HG02943 (cell line): Measurements from ENCODE around the gene SRC.
"Not testable (repeated sequence)": the region's sequence is repeated elsewhere in the genome, so short reads cannot be mapped to it uniquely, and the experiment has no call there.

Source experiments
- ATAC-seq: cut with Tn5 transposase; IDR thresholded peaks from one replicate; pipeline ENCODE4 v1.9.1; 2021; ENCODE audit warnings: mild to moderate bottlenecking, low read depth, moderate library complexity; ENCODE audit not compliant: unreplicated experiment

Gene SRC

DNA sequence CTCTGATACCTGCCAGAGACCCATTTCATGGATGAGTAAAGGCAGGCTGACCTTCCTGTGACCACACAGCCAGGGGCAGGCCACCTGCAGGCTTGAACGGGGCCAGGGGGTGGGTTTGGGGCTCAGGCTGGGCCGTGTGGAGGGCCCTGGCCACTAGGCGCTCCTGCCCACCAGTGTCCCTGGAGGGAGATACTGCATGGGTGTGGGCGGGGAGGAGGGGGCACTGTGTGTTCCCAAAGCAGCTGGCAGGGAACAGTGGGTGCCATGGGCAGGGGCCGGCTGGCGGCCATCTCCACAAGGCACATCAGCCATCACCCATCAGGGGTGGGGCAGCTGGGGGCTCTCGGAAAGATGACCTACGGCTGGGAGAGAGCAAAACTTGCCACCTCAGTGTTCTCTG lies 15.4 kb downstream of the SRC start:
- ATAC-seq = no peak

DNA sequence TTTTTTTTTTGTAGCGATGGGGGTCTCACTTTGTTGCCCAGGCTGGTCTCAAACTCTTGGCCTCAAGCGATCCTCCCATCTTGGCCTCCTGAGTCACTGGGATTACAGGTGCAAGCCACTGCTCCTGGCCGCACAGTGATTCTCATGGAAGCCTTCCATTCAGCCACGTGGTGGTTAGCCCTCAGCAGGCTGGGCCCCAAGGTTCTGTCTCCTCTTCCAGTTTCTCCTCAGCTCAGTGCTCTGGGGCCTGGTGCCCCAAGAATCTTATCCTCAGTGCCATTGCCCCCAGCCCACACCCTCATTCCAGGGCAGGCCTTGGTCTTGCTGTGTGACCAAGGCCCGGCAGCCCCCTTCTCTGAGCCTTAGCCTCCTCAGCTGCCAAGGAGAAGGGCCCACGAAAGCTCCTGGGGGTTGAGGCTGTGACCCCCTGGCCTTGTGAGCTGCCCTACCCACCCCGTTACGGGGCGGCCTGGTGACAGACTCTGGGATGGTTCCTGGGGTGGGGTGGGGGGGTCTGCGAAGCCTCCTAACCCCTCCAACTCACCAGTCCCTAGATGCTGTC lies 16.4 kb downstream of the SRC start:
- no peak for ATAC-seq

DNA sequence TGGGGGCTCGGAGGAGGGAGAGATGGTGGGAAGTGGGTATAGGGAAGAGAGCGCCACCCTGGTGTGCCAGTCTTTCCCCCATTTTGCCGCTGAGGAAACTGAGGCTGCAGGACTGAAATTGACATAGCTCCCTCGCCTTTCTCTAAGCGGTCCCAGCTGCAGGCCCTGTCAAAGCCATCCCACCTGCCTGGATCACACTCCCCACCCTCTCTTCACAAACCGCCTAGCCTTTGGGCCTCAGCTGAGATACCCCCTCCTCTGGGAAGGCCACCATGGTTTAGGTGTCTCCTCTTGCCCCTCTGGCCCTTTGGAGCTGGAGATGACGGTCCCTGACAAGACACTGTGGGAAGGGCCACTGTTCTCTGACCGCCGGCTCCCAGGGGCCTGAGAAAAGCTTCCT lies 16.9 kb downstream of the SRC start:
- no peak for ATAC-seq

DNA sequence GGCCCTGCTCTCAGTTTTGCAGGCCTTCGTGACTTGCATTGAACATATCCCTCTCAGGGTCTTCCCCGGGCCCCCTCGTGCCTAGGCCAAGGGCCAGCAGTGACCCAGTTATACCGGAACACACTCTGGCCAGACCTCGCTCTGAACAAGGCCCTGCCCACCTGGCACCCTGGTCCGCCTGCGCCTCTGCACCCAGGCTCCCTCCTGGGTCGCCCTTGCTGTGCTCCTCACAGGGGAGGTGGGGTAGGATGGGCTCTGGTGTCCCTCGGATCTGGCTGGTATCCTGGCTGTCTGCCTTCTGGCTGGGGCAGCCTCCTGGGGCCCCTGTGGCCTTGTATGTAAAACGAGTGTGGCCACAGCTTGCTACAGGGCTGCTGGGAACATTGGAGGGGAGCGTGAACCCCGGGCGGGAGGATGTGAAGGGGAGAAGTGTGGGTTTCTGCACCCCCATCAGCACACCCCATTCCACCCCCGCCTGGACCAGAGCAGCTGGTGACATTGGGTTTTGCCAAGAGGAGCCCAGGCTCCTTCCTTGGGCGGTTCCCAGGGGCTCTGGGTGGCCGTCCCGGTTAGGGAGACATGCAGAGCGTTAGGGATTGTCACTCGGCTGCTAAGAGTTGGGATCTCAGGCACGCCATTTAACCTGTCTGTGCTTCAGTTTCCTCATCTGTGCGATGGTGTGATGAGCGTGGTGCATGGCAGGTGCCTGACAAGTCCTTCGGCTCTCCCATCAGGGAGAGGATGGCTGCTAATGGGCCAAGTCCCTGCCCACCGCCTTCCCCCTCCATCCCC lies 17.5 kb downstream of the SRC start:
- no peak for ATAC-seq

DNA sequence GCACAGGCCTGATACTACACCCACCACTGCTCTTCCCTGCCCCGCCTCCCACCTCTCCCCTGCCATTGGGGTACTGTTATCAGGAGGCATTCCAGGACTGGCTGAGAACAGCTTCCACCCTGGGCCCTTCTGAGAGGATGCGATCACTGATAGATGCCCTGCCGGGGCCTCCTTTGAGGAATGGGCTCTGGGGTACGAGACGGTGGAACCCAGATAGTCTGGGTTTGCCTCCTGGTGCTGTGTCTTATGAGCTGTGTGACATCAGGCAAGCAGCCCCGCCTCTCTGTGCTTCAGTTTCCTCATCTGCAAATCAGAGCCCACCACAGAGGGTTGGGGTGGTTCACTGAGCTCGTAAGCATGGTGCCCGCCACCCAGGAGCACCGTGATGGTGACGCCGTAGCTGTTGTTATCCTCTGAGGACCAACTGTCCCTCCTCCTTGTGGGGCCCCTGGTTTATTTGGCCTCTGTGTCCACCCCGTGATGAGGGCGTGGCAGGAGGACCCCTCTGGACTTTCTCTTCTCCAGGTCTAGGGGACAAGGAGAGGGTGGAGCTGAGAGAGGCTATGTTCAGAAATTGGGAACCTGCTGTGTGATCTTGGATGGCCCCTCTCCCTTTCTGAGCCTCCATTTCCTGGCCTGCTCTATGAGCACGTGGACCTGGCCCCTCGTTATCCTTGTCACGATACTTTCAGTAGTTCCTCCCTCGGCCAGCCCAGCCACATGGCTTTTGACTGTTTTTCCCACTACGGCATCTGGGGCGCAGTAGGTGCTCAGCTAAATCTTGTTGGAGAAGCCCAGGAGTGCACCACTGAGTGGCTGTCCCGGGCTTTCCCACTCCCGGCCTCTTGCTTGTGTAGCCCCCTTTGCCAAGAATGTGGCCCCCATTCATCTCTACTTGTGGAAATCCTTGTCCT lies 18.3 kb downstream of the SRC start:
- no peak for ATAC-seq

DNA sequence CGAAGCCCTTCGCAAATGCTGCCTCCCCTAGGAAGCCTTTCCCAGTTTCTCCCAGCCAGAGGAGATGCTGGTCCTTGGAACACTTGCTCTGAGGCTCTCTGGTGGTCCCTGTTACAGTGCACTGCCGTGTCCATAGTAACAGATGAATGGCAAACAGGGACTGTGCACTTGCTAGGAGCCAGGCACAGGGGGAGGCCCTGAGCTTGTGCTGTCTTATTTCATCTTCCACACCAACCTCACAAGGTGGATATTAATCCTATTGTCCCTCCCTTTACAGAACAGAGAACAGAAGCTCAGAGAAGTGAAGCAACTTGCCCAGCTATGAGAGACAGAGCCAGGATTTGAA lies 19.0 kb downstream of the SRC start:
- ATAC-seq = no peak

DNA sequence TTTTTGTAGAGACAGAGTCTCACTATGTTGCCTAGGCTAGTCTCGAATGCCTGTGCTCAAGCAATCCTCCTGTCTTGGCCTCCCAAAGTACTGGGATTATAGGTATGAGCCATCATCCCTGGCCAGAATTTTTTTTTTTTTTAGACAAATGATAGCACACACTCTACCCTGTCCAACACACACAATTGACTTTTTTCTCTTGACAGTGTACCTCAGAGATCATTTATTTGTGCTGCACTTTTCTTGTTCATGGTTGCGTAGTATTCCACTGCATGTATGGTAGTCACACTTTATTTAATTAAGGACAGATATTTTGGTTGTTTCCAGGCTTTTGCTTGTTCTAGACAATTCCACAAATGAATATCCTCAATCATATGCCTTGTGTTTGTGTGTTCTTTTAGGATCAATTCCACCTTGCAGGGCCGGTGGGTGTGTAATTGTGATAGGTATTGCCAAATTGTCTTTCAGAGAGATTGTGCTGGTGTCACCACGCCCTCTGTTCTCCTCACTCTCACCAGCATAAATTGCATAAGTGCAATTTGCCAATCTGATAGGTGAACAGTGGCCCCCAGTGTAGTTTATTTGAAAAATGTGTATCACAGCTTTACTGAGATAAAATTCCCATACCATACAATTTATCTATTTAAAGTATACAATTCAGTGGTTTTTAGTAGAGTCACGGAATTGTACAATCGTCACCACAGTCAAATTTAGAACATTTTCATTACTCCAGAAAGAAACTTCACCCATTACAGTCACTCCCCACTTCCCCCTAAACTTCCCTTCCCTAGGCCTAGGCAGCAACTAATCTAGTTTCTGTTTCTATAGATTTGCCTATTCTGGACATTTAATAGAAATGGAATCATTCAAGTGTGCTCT lies 20.1 kb downstream of the SRC start:
- ATAC-seq = no peak

DNA sequence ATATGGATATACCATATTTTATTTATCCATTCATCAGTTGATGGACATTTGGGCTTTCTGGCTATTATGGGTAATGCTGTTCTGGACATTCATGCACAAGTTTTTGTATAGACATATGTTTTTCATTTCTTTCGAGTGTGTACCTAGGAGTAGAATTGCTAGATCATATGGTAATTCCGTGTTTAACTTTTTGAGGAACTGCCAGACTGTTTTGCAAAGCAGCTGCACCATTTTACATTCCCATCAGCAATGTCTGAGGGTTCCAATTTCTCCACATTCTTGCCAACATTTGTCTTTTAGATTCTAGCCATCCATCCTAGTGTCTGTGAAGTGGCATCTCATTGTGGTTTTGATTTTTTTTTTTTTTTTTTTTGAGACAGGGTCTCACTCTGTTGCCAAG lies 20.8 kb downstream of the SRC start:
- no peak for ATAC-seq

DNA sequence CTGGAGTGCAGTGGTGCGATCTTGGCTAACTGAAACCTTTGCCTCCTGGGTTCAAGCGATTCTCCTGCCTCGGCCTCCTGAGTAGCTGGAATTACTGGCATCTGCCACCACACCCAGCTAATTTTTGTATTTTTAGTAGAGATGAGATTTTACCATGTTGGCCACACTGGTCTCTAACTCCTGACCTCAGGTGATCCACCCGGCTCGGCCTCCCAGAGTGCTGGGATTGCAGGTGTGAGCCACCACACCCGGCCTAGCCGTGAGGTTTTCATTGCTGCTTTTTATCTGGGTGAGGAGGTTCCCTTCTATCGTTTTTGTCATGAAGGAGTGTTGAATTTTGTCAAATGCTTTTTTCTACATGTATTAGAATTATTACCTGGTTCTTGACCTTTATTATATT lies 23.9 kb downstream of the SRC start:
- no peak for ATAC-seq

DNA sequence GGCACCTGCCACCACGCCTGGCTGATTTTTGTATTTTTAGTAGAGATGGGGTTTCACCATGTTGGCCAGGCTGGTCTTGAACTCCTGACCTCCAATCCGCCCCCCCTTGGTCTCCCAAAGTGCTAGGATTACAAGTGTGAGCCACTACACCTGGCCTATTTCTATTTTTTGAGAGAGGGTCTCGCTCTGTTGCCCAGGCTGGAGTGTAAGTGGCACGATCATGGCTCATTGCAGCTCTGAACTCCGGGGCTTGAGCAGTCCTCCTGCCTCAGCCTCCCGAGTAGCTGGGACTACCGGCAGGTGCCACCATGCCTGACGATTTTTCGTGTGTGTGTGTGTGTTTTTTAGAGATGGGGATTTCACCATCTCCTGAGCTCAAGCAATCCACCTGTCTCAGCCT lies 25.9 kb downstream of the SRC start:
- not testable (repeated sequence) for ATAC-seq

DNA sequence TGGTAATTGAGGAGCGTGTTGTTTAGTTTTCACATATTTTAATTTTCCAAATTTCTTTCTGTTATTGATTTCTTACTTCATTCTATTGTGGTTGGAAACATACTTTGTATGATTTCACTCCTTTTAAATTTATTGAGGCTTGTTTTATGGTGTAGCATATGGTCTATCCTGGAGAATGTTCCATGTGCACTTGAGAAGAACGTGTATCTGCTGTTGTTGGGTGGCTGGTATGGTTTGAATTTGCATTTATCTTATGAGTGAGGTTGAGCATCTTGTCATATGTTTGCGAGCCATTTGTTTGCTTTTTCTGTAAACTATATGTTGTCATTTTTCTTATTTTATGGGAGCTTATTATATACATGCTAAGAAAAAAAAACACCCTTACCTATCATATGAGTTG lies 26.5 kb downstream of the SRC start:
- no peak for ATAC-seq

DNA sequence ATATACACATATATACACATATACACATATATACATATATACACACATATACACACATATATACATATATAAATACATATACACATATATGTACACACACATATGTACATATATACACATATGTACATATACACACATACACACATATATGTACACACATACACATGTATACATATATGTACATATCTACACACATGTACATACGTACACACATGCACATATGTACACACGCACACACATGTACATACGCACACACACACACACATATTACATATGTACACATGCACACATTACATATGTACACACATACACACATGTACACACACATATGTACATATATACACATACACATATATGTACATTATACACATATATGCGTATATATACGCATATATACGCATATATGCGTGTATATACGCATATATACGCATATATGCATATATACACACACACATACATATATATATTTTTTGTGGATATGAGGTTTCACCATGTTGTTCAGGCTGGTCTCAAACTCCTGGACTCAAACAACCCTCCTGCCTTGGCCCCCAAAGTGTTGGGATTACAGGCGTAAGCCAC lies 27.2 kb downstream of the SRC start:
- no peak for ATAC-seq

DNA sequence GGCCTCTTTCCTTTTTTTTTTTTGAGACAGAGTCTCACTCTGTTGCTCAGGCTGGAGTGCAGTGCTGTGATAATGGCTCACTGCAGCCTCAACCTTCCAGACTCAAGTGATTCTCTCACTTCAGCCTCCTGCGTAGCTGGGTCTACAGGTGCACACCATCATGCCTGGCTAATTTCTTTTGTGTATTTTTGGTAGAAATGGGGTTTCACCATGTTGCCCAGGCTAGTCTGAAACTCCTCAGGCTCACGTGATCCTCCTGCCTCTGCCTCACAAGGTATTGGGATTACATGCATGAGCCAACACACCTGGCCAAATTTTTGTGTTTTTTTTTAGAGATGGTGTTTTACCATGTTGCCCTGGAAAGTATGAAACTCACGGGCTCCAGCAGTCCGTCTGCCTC lies 29.3 kb downstream of the SRC start:
- no peak for ATAC-seq

DNA sequence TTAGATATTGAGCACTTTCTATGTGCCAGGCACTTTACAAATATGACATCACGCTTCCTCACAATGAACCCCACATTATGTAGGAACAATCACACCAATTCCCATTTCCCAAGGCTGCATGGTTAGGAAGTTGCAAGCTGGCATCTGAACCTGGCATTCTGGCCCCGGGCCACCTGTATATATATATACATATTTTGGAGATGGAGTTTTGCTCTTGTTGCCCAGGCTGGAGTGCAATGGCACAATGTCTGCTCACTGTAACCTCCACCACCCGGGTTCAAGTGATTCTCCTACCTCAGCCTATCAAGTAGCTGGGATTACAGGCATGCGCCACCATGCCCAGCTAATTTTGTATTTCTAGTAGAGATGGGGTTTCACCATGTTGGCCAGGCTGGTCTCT lies 30.4 kb downstream of the SRC start:
- no peak for ATAC-seq

DNA sequence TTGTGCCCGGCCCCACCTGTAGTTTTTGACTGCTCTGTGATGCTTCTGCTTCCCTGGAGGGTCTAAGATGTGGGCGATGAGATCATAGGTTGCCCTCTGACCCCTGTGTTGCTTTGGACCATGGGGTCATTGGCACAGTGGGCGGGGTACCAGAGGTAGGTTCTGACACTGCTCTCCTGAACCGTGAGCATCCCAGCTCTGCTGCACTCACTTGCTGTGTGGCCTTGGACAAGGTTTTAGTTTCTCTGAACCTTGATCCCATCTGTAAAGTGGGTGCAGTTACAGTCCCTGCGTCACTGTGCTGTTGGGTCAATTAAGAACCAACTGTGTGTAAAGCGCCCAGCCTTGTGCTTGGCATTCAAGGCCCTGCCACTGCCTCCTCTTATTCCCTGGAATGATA lies 30.9 kb downstream of the SRC start:
- ATAC-seq = no peak

DNA sequence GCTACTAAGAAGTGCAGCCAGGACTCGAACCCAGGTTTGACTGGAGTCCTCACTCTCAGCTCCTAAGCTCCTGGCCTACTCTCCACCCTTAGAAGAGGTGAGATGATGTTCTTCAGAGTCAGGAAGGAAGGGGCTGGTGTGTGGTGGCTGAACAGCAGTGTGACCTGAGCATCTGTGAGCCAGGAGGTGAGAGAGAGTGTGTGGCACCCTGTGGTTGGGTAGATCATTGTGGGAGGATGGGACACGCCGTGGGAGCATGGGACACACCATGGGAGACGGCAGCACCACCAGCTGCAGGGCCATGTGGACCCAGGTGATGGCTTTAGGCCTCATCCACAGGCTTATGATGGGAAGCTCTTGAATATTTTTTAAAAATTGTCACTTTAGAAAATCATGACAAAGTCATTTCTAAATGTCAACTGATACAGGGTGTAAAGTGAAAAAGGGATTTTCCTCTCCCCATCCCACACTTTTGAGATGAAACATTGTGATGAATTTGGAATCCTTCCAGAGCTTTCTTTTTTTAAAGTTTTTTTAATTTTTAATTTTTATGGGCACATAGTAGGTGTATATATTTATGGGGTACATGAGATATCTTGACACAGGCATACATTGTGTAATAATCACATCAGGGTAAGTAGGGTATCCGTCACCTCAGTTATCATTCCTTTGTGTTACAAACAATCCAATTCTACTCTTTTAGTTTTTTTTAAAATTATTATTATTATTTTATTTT lies 31.6 kb downstream of the SRC start:
- ATAC-seq = no peak

DNA sequence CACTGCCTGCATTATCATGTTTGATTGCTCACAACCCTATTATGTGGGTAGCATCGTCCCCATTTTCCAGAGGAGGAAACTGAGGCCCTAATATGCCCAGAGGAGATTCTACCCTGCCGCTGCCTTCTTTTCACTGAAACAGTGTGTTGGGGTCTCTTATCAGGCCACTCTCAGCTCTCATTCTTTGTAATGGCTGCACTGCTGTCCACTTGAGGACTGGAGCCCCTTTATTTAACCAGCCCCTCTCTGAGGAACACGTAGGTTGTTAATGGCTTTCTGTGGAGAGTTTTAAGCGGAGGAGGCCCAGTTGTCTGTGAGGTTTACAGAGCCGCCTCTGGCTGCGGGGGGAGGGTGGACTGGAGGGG lies 32.5 kb downstream of the SRC start:
- no peak for ATAC-seq

DNA sequence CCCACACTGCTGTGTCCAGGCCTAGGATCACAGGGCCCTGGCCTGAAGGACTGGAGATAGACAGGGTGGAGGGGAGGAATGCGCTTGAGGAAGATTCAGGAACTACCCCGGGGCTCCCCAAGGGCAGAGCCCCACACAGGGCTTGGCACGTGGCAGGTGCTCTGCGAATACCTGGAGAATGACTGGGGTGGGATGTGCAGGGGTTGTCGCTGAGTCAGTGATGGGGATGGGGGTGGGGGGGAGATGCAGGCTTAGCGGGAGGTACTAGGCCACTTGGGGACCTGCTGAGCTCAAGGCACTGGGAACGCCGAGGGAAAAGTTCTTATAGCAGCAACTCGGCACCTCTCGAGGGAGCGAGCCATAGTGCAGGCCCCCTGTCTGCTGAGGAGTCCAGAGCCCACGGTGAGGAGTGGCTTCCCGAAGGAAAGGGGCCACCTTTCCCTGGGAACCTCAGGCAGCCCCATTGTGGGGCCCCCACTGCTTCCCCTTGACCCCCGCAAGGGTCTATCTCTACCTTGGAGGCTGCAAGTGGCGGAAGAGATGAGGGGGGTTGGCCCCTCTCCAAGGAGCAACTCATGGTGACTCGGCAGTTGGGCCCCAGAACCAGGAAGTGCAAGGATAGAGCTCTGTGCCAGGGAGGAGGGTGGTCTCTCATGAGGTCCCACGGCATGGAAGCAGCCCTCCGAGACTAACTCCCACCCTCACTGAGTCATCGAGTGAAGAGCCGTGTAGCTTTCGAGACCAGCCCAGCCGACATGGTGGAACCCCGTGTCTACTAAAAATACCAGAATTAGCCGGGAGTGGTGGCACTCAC lies 33.1 kb downstream of the SRC start:
- no peak for ATAC-seq
